Ovary (tissue), 9 donors: ENCODE results near the gene SINHCAF. TPM values are rescaled to one million over a fixed set of nuclear protein-coding genes. Genes with fewer than 3 reads are reported as not detected.

Experiments
- DNase-seq, 5 donors: peaks; one replicate each; pipeline ENCODE4 v3.0.0-alpha.2; 2019 to 2020
- H3K27ac ChIP-seq, 2 donors: fragments of 200-600 bp; one replicate each; pipeline versions ENCODE4 v1.5.1 to v1.8.0; 2019 to 2022
- H3K27me3 ChIP-seq: fragments of 200-600 bp; one replicate; pipeline ENCODE4 v1.8.0; 2022
- H3K36me3 ChIP-seq: fragments of 200-600 bp; sonication (generic); one replicate; pipeline ENCODE4 v1.5.1; 2019
- H3K4me1 ChIP-seq: one replicate; pipeline ENCODE4 v1.8.1; 2013; ENCODE audit warnings: mild to moderate bottlenecking, moderate library complexity; ENCODE audit not compliant: insufficient read depth
- H3K4me3 ChIP-seq: fragments of 200-600 bp; sonication (generic); one replicate; pipeline ENCODE4 v1.5.1; 2017
- H3K9me3 ChIP-seq, 2 donors: fragments of 200-600 bp in 1 of 2; sonication (generic) in 1 of 2; one replicate each; pipeline versions ENCODE4 v1.5.1 to v1.8.1; 2013 to 2019; ENCODE audit warnings: mild to moderate bottlenecking in 1 of 2, moderate library complexity in 1 of 2
- EP300 ChIP-seq: sonication (generic); formaldehyde crosslinking; IDR thresholded peaks from one replicate; pipeline ENCODE4 v1.6.1; 2017; ENCODE audit warnings: antibody characterized with exemption
- POLR2A ChIP-seq: fragments of 450-650 bp; IDR thresholded peaks from one replicate; pipeline ENCODE4 v1.6.1; 2017; ENCODE audit warnings: antibody characterized with exemption, mild to moderate bottlenecking, moderate library complexity
- WGBS, 3 donors: extraction: QIAGEN DNeasy Blood & Tissue Kit in 1 of 3; methylation state at CpG; one replicate each; pipeline versions ENCODE4 v1.1.5 to v1.1.7; 2013 to 2017; 5-methylcytosine and 5-hydroxymethylcytosine counted together
- intact Hi-C, 4 donors: fragments of 100-400 bp; cut with DNase I; formaldehyde crosslinking; loops; one replicate each; pipeline versions ENCODE4 v1.11.0 to v1.15.1; 2022 to 2023
- polyA plus RNA-seq, 2 donors: library from polyadenylated mRNA; stranded (reverse); fragments of 200-250 nt in 1 of 2; fragments of 350-450 nt in 1 of 2; fragmentation: Illumina TruSeq in 1 of 2; extraction: RNeasy Lipid Tissue Mini Kit (QIAGEN cat#74804) in 1 of 2; gene quantifications; one replicate each; pipeline ENCODE4 v1.2.3, GENCODE V29; 2013 to 2014
- total RNA-seq, 7 donors: library from RNA; depleted of rRNA in 2 of 7; stranded (reverse); fragments of >200 nt in 2 of 7; fragmentation: NEBNext Ultra II Directional in 3 of 7; extraction: Animal tissue kit (Norgen Biotek cat#: 25700) in 3 of 7; gene quantifications; one replicate each; pipeline versions ENCODE4 v1.1.0 to v1.2.4, GENCODE V29; 2016 to 2023
- TF ChIP-seq, protein P1 (sequence below), 3 donors: fragments of 450-650 bp in 2 of 3; fragments of 200-600 bp in 1 of 3; IDR thresholded peaks; one replicate each; pipeline versions ENCODE4 v1.5.1 to v1.8.0; 2016 to 2022; ENCODE audit warnings: antibody characterized with exemption in 3 of 3, mild to moderate bottlenecking in 1 of 3
- donor health status: DM: no; HTN: no; CAD: no; lungs with moderate emphysema.
- donor health status: DM: no; HTN: no; CAD: no.
- donor health status: Bipolar disorder and iron deficiency.
- donor health status: DM: yes; HTN: yes; CAD: no.
- donor health status: DM: no; HTN: no; CAD: no.
- donor health status: DM: yes; HTN: yes; CAD: no.

Gene SINHCAF
- total and polyA plus RNA-seq, 9 donors = 40.7 to 86.0 (median 59.0) TPM

DNA sequence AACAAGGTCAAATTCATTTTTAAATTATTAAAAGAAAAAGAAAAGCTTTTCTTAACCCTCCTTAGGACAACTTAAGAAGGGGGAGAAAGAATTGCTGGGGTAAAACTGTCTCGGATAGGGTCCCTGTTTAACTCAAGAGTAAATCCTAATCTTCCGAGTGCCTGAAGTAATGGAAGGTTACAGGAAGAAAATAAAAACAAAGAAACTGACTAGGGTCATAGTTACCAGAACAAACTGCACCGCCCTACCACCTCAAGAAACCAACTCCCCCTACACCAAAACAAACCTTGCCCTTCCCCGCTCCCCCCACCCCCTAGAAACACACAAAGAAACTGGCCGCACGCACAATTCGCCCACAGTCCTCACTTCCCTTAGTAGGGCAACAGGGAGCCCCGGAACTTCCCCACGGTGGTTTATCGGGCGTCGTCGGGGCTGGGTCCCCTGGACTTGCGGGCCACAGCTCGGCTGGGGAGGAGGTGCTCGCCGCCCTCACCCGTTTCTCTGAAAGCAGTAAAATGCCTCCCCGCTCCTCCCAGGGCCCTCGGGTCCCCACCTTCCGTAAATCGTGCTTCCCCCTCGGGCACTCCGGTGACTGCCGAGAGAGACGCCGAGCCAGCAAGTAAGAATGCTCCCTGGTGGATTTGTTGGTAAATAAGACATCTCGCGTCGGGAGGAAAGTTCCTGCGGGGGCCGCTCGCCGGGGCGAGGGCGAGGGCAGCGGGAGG, 2.4 kb downstream of the SINHCAF start:
- 1 to 4% (median 1%) methylated on average over 37 of the region's 37 CpGs for WGBS, 3 donors
- Histone ChIP-seq H3K27me3 (no peaks in the 10 kb centered on the region), H3K4me3 (peak overlapping the region; percentile 79), H3K4me1 (peaks cover 6% of the 10 kb centered on the region), H3K27ac (peak overlapping the region; percentile 67 to 83), H3K36me3 (no peaks in the 10 kb centered on the region), H3K9me3 (no peaks in the 10 kb centered on the region)
- TF ChIP-seq EP300 = no peak
- TF ChIP-seq, protein P1, sequence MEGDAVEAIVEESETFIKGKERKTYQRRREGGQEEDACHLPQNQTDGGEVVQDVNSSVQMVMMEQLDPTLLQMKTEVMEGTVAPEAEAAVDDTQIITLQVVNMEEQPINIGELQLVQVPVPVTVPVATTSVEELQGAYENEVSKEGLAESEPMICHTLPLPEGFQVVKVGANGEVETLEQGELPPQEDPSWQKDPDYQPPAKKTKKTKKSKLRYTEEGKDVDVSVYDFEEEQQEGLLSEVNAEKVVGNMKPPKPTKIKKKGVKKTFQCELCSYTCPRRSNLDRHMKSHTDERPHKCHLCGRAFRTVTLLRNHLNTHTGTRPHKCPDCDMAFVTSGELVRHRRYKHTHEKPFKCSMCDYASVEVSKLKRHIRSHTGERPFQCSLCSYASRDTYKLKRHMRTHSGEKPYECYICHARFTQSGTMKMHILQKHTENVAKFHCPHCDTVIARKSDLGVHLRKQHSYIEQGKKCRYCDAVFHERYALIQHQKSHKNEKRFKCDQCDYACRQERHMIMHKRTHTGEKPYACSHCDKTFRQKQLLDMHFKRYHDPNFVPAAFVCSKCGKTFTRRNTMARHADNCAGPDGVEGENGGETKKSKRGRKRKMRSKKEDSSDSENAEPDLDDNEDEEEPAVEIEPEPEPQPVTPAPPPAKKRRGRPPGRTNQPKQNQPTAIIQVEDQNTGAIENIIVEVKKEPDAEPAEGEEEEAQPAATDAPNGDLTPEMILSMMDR (IDR thresholded peaks at IDR 0.05) = no peak
- no peak for TF ChIP-seq POLR2A
- DNase-seq = peak in 4 of 5 donors; percentile 55 to 82 (median 58)
- intact Hi-C loops = no loop called here

DNA sequence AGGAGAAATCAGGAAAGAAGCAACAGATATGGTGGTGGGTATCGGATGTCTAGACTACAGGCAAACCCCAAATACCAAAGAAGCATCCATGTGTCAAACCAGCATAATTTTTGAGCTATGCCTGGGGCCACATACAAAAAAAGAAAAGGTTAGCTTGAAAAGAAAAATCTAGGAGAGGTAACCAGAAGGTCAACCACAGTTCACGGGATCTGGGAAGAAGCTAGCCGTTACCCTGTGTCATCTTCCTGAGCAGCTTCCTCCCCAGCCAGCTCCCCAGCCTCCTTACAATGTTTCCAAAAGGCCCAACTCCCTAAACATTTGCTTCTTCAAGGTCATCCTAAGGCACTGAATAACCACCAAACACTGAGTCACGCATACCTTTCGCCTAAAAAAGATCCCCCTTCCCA, 3.1 kb downstream of the SINHCAF start:
- H3K9me3 ChIP-seq = no peaks in the 10 kb centered on the region
- intact Hi-C loops = no loop called here
- WGBS, 3 donors = 12 to 34% (median 12%) methylated on average over 5 of the region's 5 CpGs
- H3K27me3 ChIP-seq = no peaks in the 10 kb centered on the region
- no peaks in the 10 kb centered on the region for H3K36me3 ChIP-seq
- H3K4me1 ChIP-seq = peaks cover 6% of the 10 kb centered on the region
- peak overlapping the region; percentile 67 to 83 for H3K27ac ChIP-seq
- no peak for TF ChIP-seq POLR2A
- TF ChIP-seq EP300 = no peak
- TF ChIP-seq, protein P1 (IDR thresholded peaks at IDR 0.05) = no peak
- peak; percentile 31 to 44 (median 38) for DNase-seq
- H3K4me3 ChIP-seq = peak overlapping the region; percentile 79

DNA sequence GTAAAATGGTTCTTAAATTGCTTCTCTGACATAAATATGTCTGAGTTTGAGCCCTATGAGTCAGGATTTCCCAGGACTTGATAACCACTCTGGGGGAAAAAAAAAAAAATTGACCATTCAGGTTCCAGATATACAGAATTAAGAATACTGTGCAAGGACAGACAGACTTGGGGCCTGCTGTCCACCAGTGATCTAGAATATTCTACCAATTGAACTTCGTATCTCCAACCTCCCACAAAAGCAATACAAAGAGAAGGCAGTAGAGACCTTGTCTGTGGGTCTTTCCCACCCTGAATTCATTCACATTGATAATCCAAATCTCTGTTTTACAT, 4.1 kb downstream of the SINHCAF start:
- no peaks in the 10 kb centered on the region for H3K36me3 ChIP-seq
- no peak for DNase-seq
- H3K27me3 ChIP-seq = no peaks in the 10 kb centered on the region
- H3K4me1 ChIP-seq = peaks cover 6% of the 10 kb centered on the region
- intact Hi-C loops = no loop called here
- no peak for TF ChIP-seq EP300
- TF ChIP-seq POLR2A = no peak
- TF ChIP-seq, protein P1 (IDR thresholded peaks at IDR 0.05) = no peak
- 84 to 91% (median 90%) methylated on average over 1 of the region's 1 CpG for WGBS, 3 donors
- H3K27ac ChIP-seq = no peak overlapping the region
- H3K9me3 ChIP-seq = no peaks in the 10 kb centered on the region
- H3K4me3 ChIP-seq = no peak overlapping the region

DNA sequence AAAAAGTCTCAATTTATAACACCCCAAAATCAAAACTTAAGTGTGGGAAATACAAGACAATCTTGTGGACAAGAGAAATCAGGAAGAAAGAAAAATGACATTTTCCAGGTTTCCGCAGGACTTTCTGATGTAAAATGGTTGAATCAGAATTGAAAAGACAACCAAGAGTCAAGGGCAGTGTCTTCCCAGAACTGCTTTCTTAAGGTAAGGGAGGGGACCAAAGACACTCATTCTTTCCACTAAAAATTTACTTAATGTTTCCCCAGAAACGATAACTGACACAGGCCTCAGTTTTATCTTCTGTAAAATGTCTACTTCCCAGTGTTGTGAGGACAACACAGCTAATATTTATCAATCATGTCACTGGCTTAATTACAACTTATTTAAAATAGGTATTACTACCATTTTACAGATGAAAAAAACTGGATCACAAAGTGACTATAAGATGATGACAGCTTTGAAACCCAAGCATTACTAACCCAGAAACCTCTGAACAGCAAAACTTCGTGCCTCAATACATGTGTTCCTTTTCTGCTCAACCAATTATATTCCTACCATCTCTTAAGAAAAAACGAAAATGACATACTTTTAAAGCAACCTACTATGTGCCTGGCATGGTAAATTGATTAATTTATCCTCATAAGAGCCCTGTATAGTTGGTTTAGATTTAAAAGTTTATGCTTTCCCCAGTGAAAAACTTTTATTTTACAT, 4.6 kb downstream of the SINHCAF start:
- TF ChIP-seq, protein P1 (IDR thresholded peaks at IDR 0.05) = no peak
- TF ChIP-seq EP300 (no peak), POLR2A (no peak)
- no peak for DNase-seq
- 57 to 65% (median 59%) methylated on average over 4 of the region's 4 CpGs for WGBS, 3 donors
- no peaks in the 10 kb centered on the region for H3K36me3 ChIP-seq
- peaks cover 6% of the 10 kb centered on the region for H3K4me1 ChIP-seq
- no peak overlapping the region for H3K27ac ChIP-seq
- H3K4me3 ChIP-seq = no peak overlapping the region
- H3K9me3 ChIP-seq = no peaks in the 10 kb centered on the region
- intact Hi-C loops = no loop called here
- no peaks in the 10 kb centered on the region for H3K27me3 ChIP-seq
